RPMI7951 (cell line): Measurements from ENCODE around the gene TMEM181. TPM values are rescaled to one million over a fixed set of nuclear protein-coding genes. Genes with fewer than 3 reads are reported as not detected.
"Not testable (repeated sequence)": the region's sequence is repeated elsewhere in the genome, so short reads cannot be mapped to it uniquely, and the experiment has no call there.

Source experiments
- DNase-seq: peaks from one replicate; pipeline ENCODE4 v3.0.0-alpha.2; 2012; ENCODE audit warnings: low read depth
- total RNA-seq: library from RNA; depleted of rRNA; stranded (reverse); fragments of >200 nt; shearing (Covaris generic); gene quantifications from 2 replicates; pipeline ENCODE4 v1.2.3, GENCODE V29; 2014

The TMEM181 gene
- total RNA-seq, 1 experiment from 2014 or later: 37.6 TPM

GRCh38 chr6:158660333-158660754, 100.5 kb downstream of the TMEM181 start:
- DNase-seq: peak; percentile 25

GRCh38 chr6:158661156-158661685, 101.3 kb downstream of the TMEM181 start:
- DNase-seq: no peak

GRCh38 chr6:158662607-158662953, 102.7 kb downstream of the TMEM181 start:
- DNase-seq: no peak

- DNase-seq: peak; percentile 68
Observed at GRCh38 chr6:158662954-158663624, 103.2 kb downstream of the TMEM181 start.

- DNase-seq: no peak
Observed at GRCh38 chr6:158663625-158664165, 103.8 kb downstream of the TMEM181 start.

- no peak for DNase-seq
Observed at GRCh38 chr6:158665332-158665731, 105.4 kb downstream of the TMEM181 start.

- DNase-seq: no peak
Observed at GRCh38 chr6:158666628-158667359, 106.9 kb downstream of the TMEM181 start.

GRCh38 chr6:158667360-158667981, 107.6 kb downstream of the TMEM181 start:
- no peak for DNase-seq

GRCh38 chr6:158668707-158669103, 108.8 kb downstream of the TMEM181 start:
- no peak for DNase-seq

GRCh38 chr6:158669145-158670035, 109.5 kb downstream of the TMEM181 start:
- peak; percentile 37 for DNase-seq

GRCh38 chr6:158672119-158672518, 112.2 kb downstream of the TMEM181 start:
- not testable (repeated sequence) for DNase-seq

GRCh38 chr6:158672726-158673125, 112.8 kb downstream of the TMEM181 start:
- DNase-seq: no peak

- no peak for DNase-seq
Observed at GRCh38 chr6:158674342-158675131, 114.6 kb downstream of the TMEM181 start.

- not testable (repeated sequence) for DNase-seq
Observed at GRCh38 chr6:158677094-158677493, 117.2 kb downstream of the TMEM181 start.

GRCh38 chr6:158677906-158678578, 118.2 kb downstream of the TMEM181 start:
- no peak for DNase-seq

GRCh38 chr6:158680015-158680414, 120.1 kb downstream of the TMEM181 start:
- no peak for DNase-seq

- DNase-seq: no peak
Observed at GRCh38 chr6:158680481-158680880, 120.6 kb downstream of the TMEM181 start.

- no peak for DNase-seq
Observed at GRCh38 chr6:158684311-158684710, 124.4 kb downstream of the TMEM181 start.

GRCh38 chr6:158684745-158685324, 124.9 kb downstream of the TMEM181 start:
- no peak for DNase-seq
